Endothelial cell of umbilical vein (primary cell): Measurements from ENCODE around the gene OPN1MW3. TPM values are rescaled to one million over a fixed set of nuclear protein-coding genes. Genes with fewer than 3 reads are reported as not detected.
"Not testable (repeated sequence)": the region's sequence is repeated elsewhere in the genome, so short reads cannot be mapped to it uniquely, and the experiment has no call there.

ENCODE experiments used
- BruUV-seq: library from RNA; stranded (reverse); fragments of 400-500 nt; replicated peaks from 2 replicates; lab custom pipeline; 2021; lab: Mats Ljungman, UMichigan
- CTCF ChIA-PET: fragments of 300-600, 350-600 bp; sonication (Branson Sonifier 250); formaldehyde crosslinking; loops from one replicate; lab custom pipeline; 2021; ENCODE audit warnings: antibody characterized with exemption, inconsistent platforms; lab: Charles Lee
- POLR2A ChIA-PET: fragments of 300-600, 350-600 bp; sonication (Branson Sonifier 250); formaldehyde crosslinking; loops from one replicate; lab custom pipeline; 2021; ENCODE audit warnings: antibody characterized with exemption, inconsistent platforms; lab: Charles Lee
- DNase-seq: peaks from one replicate; pipeline ENCODE4 v3.0.0-alpha.2; 2011; ENCODE audit warnings: low read depth, low spot score
- FAIRE-seq: peaks from 2 replicates; lab custom pipeline; 2011; peaks lifted over from hg19 to GRCh38; lab: Jason Lieb, UNC
- H2AFZ ChIP-seq: 2 replicates; pipeline ENCODE4 v1.6.0; 2012; ENCODE audit warnings: low read depth, low read length, control low read depth, inconsistent platforms
- H3K27ac ChIP-seq: 2 replicates; pipeline ENCODE4 v1.5.1; 2011; ENCODE audit warnings: low read depth, mild to moderate bottlenecking, control low read depth, low read length, moderate library complexity; ENCODE audit not compliant: insufficient read depth
- H3K27me3 ChIP-seq, 2 experiments: 2 replicates each; pipeline versions ENCODE4 v1.6.0 to v1.6.1; 2011; ENCODE audit warnings: low read length in 2 of 2, mixed read lengths in 1 of 2; ENCODE audit not compliant: control insufficient read depth in 2 of 2, insufficient read depth in 2 of 2
- H3K36me3 ChIP-seq, 2 experiments: 2 replicates in 1 of 2; 3 replicates in 1 of 2; pipeline ENCODE4 v1.5.1; 2011; ENCODE audit warnings: low read length in 2 of 2, mild to moderate bottlenecking in 1 of 2, moderate library complexity in 1 of 2; ENCODE audit not compliant: control insufficient read depth in 2 of 2, insufficient read depth in 2 of 2; ENCODE audit errors: extremely low read depth in 1 of 2
- H3K4me1 ChIP-seq: 3 replicates; pipeline ENCODE4 v1.5.1; 2011; ENCODE audit warnings: mild to moderate bottlenecking, low read length; ENCODE audit not compliant: control insufficient read depth, insufficient read depth; ENCODE audit errors: extremely low read depth
- H3K4me2 ChIP-seq: 2 replicates; pipeline ENCODE4 v1.6.1; 2011; ENCODE audit warnings: low read length, control low read depth, mixed read lengths; ENCODE audit not compliant: insufficient read depth
- H3K4me3 ChIP-seq, 3 experiments: fragments of 200-600 bp in 1 of 3; sonication (generic), shearing (Covaris generic) in 1 of 3; replicated peaks in 1 of 3; 2 replicates each; pipeline ENCODE4 v1.5.1; 2011 to 2016; ENCODE audit warnings: control low read depth in 3 of 3, low read length in 3 of 3, mild to moderate bottlenecking in 2 of 3, inconsistent platforms in 1 of 3, low read depth in 1 of 3, moderate library complexity in 1 of 3; ENCODE audit not compliant: insufficient read depth in 1 of 3
- H3K79me2 ChIP-seq: 2 replicates; pipeline ENCODE4 v1.6.0; 2012; ENCODE audit warnings: low read length, inconsistent platforms; ENCODE audit not compliant: control insufficient read depth, insufficient read depth
- H3K9ac ChIP-seq: replicated peaks from 2 replicates; pipeline ENCODE3; 2011; ENCODE audit warnings: low read length, control low read depth; ENCODE audit not compliant: insufficient read depth; ENCODE audit errors: extremely low read depth
- H3K9me1 ChIP-seq: replicated peaks from 3 replicates; pipeline ENCODE4 v1.6.0; 2011; ENCODE audit warnings: mild to moderate bottlenecking, low read length; ENCODE audit not compliant: control insufficient read depth, insufficient read depth; ENCODE audit errors: extremely low read depth
- H3K9me3 ChIP-seq: replicated peaks from 2 replicates; pipeline ENCODE4 v1.5.1; 2012; ENCODE audit warnings: low read length, inconsistent platforms; ENCODE audit not compliant: control insufficient read depth, insufficient read depth
- H4K20me1 ChIP-seq: replicated peaks from 2 replicates; pipeline ENCODE3; 2011; ENCODE audit warnings: mild to moderate bottlenecking, low read length; ENCODE audit not compliant: control insufficient read depth, insufficient read depth; ENCODE audit errors: extremely low read depth
- dilution Hi-C: fragments of 300-500 bp; cut with MboI; formaldehyde crosslinking; loops from one replicate; pipeline ENCODE4 v1.15.0; 2019; ENCODE audit warnings: low sequenced_read_pairs; ENCODE audit not compliant: extremely low pct_ligation_motif_present
- intact Hi-C: fragments of 100-400 bp; cut with micrococcal nuclease; formaldehyde crosslinking; loops from one replicate; pipeline ENCODE4 v1.10.0; 2022
- polyA plus RNA-seq, 4 experiments: library from polyadenylated mRNA; depleted of rRNA in 3 of 4; stranded (reverse) in 3 of 4; unstranded in 1 of 4; fragments of >200 nt; gene quantifications; 2 replicates each; pipeline versions ENCODE4 v1.2.1 to v1.2.3, GENCODE V29; 2011 to 2012; ENCODE audit warnings: missing spikeins in 1 of 4
- total RNA-seq: library from RNA; stranded (reverse); gene quantifications from 2 replicates; pipeline ENCODE4 v1.2.3, GENCODE V29; 2021

OPN1MW3 gene
- total and polyA plus RNA-seq, 2 donors (not counting 3 experiments of a cell fraction or from before 2014, with no cell fraction given): not detected

DNA sequence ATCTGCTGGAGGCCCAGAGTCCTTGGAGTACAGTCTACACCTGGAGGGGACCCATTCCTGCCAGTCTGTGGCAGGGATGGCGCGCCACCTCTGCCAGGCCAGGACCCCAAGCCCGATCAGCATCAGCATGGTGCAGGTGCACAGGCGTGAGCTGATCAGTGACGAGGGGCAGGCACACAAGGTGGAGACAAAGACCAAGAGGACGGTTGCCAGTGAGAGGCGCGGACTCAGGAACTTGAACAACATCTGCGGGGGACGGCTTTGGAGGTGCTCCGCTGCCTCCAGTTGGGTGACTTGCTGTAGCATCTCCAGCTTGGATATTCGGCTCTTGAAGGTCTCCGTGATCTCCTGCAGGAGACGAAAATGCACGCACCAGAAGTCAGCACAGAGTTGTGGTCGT lies 23.8 kb upstream of the OPN1MW3 start:
- H4K20me1 ChIP-seq, H3K36me3 ChIP-seq, intact Hi-C loops, H3K9ac ChIP-seq, H3K4me1 ChIP-seq, H3K4me2 ChIP-seq, H3K9me1 ChIP-seq, H3K4me3 ChIP-seq, H3K27me3 ChIP-seq, BruUV-seq, POLR2A ChIA-PET, H3K9me3 ChIP-seq, CTCF ChIA-PET, dilution Hi-C loops, DNase-seq, H3K27ac ChIP-seq, H3K79me2 ChIP-seq, FAIRE-seq, H2AFZ ChIP-seq: not testable (repeated sequence)

DNA sequence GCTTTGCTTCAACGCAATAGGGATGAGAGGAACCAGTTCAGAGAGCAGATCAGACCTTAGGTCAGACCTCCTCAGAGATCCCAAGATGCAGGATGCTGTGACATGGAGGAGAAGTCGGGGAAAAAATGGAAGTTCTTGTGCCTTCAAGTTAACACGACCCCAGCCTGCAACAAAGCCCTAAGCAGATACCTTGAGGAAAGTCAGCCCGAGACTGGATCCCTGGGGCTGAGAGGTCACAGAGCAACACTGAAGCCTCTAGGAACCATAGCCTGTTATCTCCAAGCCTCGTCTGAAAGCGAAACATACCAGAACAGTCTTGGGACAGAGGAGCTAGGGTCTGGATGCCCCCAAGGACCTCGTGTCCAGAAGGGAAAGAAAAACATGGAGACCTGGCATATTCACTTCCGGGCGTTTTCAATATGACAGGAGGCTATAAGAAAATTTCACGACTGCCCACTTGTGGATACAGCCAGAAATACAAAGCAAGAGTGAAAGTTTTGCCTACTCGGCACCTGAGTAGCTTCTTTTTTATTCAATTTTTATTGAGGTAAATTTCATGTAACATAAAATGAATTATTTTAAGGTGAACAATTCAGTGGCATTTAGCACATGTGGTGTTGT lies 18.3 kb upstream of the OPN1MW3 start:
- H3K27ac ChIP-seq, H3K4me3 ChIP-seq, CTCF ChIA-PET, POLR2A ChIA-PET, dilution Hi-C loops, FAIRE-seq, H4K20me1 ChIP-seq, H3K36me3 ChIP-seq, H3K9me3 ChIP-seq, H3K79me2 ChIP-seq, intact Hi-C loops, H3K4me1 ChIP-seq, DNase-seq, H3K9ac ChIP-seq, H2AFZ ChIP-seq, H3K9me1 ChIP-seq, H3K27me3 ChIP-seq, H3K4me2 ChIP-seq, BruUV-seq: not testable (repeated sequence)

DNA sequence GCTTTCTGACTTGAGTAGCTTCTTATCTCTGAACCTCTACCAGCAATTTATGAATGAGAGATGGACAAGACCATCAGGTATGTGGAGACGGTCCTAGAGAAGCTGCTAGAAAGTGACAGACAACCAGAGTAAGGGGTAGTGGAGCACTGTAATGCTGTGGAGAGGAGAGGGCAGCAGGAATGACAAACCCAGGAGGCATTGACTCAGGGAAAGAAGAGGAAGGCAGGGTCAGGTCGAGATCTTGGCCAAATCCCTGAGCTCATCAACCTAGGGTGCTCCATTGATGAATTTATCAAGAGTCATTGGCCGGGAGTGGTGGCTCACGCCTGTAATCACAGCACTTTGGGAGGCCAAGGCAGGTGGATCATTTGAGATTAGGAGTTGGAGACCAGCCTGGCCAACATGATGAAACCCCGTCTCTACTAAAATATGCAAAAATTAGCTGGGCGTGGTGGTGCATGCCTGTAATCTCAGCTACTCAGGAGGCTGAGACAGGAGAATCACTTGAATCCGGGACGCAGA lies 17.3 kb upstream of the OPN1MW3 start:
- intact Hi-C loops, H3K4me3 ChIP-seq, DNase-seq, H3K36me3 ChIP-seq, H3K4me1 ChIP-seq, H3K79me2 ChIP-seq, H2AFZ ChIP-seq, H3K27me3 ChIP-seq, FAIRE-seq, H3K4me2 ChIP-seq, H3K9ac ChIP-seq, dilution Hi-C loops, H3K9me1 ChIP-seq, H4K20me1 ChIP-seq, H3K9me3 ChIP-seq, H3K27ac ChIP-seq, BruUV-seq: not testable (repeated sequence)
- POLR2A ChIA-PET: interaction anchor here (0.7 kb wide), 1 partner anchor 164 kb away, joined by 3 read pairs; no protein-coding TSS in a partner anchor
- CTCF ChIA-PET: interaction anchor here (0.9 to 1.2 kb wide), 2 partner anchors 103 to 227 kb away, joined by 4 to 5 read pairs; no protein-coding TSS in a partner anchor

DNA sequence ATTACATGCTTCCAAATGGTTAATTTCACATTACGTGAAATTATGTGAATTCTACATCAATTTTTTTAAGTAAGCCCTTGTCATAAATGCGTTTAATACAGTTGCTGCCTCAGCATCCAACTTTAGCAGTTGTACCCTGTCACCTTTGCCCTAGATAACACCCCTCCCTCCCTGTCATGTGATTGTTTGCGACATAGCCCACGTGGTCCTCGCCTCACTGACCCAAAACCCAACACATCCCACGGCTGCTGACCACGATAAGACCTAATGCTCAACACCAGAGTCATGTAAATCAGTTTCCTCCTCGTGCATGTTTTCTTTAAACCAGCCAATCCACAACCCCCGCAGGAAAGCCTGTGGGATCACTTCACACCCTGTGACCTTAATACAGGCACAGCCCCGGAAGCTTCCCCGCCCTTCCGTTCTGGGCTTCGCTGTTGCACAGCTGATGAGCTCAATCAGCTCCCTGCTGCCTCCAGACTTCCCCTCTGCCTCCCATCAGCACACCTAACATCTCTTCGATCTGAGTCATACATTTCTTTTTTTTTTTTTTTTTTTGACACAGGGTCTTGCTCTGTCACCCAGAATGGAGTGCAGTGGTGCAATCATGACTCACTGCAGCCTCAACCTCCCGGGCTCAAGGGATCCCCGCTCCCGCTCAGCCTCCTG lies 9.9 kb upstream of the OPN1MW3 start:
- intact Hi-C loops, CTCF ChIA-PET, H3K9ac ChIP-seq, H3K27me3 ChIP-seq, BruUV-seq, H3K79me2 ChIP-seq, H3K4me3 ChIP-seq, H3K36me3 ChIP-seq, H3K4me1 ChIP-seq, dilution Hi-C loops, H4K20me1 ChIP-seq, H3K9me3 ChIP-seq, H3K4me2 ChIP-seq, H3K9me1 ChIP-seq, POLR2A ChIA-PET, H2AFZ ChIP-seq, DNase-seq, H3K27ac ChIP-seq, FAIRE-seq: not testable (repeated sequence)
